NCI-H1930 (cell line): ENCODE data around the gene TCERG1L.
"Not testable (repeated sequence)": the region's sequence is repeated elsewhere in the genome, so short reads cannot be mapped to it uniquely, and the experiment has no call there.

Experiments used
- DNase-seq, 2 experiments: peaks; one replicate each; lab custom pipeline; 2025; lab: John Stamatoyannopoulos, UW

Gene TCERG1L

DNA sequence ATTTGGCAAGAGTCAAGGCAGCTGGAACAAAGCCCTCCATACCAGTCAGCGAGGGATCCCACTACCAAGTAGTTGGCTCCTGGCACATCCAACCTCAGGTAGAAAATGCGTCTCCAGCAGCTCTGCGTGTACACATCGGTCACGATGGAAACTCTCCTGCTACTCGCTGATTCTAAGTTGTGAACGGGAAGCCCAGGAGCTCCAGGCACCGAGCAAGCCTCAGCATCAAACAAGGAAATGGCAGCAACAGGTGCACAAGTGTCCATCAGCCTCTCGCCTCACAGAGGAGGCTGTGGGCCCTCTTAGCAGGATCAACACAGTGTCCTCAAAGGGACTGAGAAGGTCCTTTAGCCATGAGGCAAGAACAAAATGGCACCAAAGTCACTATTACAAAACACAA is 127.0 kb downstream of the TCERG1L start:
- no peak for DNase-seq

DNA sequence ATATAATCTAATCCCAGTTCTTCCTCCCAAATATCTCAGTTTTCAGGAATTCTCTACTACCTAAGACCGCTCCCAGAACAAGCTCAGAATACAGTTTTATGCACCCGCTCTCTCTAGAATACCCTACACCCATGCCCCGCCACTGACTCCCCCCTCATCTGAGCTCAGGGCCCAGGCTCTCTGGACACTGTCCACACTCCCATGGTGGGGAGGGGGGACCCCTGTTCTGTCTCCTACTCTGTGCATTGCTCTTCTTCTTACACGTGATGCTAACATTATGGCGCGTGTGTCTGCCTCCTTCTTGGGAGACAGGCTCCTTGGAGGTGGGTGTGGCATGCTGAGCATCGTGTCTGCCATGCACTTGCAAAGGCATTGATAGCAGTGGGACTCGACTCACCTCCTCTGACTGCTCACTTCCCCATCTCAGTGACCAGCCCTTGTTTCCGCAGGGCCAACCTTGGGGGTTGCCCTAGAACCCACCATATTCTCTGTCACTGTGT is 127.9 kb downstream of the TCERG1L start:
- DNase-seq = no peak

DNA sequence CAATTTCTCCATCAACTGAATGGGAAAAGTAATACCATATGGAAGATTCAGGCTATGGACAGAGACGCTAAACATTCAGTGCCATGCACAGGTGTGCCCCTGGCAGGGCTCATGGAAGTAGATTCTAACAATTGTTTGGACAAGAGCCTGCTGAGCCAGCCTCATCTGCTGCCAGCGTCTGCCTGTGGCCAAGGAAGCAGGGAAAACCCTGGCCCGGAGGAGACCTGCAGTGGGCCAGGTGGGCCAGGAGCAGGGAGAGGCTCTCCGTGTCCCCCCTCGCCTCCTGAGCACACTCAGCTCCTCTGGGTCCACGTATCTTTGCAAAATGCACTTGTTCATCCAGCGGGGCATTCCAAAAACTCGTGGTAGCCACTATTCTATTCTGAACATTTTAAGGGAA is 130.1 kb downstream of the TCERG1L start:
- no peak for DNase-seq

DNA sequence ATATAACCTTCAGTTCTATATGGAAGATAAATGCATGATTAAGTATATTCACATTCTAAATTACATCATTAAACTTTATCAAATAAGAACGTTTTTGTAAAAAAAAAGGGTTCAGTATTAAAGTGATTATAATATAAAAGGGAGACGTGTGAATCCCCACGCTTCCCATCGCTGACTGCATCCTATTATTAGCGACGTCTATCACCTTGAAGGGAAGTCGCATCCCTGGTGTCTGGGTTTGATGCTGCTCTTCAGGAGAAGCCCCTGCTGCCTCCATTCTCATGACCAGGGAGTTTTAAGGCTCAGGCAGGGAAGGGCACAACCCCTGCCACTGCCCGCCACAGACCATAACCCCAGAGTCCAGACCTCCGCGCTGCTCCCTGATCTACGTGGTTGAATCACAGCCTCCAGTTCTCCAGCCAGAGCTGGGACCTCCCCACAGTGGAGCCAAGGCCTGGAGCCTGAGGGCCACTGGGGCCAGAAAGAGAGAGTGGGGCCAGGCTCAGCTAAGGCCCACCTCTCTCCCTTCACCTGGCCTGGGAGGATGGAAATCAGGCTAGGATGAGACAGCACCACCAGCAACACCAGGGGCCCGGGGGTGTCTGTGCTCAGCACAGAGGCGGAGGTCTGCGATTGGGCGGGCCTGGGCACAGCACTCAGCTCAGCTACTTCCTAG is 130.6 kb downstream of the TCERG1L start:
- no peak for DNase-seq

DNA sequence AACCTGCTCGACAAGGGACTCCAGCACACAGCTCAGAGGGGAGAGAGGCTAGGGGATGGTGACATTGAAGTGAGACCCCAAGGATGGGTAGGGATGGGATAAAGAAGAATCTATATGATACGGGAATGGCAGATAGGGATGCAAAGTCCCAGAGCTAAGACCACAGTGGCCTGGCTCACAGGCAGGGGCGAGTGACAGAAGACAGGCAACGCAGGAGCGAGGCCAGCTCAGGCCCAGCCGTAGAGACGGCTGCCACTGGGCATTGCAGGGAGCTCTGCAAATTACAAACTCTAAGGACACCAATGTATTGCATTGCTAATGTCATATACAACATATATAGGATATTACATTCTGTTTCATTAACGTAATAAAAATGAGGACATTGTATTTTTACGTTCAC is 131.4 kb downstream of the TCERG1L start:
- DNase-seq = no peak

DNA sequence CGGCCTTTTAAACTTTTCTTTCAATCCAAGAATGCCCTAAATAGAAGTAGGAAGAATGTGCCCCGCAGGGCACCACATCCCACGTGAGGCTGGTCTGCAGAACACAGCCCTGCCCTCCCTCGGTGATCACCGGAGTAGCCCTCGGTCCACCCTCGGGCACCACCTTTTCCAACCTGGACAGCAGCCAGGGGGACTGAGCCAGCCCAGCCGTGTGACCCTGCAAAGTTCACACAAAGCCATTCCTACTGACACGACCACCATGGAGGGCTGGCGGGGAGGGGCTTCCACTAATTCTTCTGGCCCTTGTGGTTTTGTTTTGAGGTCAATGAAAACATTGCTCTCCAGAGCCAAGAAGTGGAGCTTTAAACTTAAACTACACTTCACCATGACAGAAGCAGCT is 132.2 kb downstream of the TCERG1L start:
- DNase-seq = no peak

DNA sequence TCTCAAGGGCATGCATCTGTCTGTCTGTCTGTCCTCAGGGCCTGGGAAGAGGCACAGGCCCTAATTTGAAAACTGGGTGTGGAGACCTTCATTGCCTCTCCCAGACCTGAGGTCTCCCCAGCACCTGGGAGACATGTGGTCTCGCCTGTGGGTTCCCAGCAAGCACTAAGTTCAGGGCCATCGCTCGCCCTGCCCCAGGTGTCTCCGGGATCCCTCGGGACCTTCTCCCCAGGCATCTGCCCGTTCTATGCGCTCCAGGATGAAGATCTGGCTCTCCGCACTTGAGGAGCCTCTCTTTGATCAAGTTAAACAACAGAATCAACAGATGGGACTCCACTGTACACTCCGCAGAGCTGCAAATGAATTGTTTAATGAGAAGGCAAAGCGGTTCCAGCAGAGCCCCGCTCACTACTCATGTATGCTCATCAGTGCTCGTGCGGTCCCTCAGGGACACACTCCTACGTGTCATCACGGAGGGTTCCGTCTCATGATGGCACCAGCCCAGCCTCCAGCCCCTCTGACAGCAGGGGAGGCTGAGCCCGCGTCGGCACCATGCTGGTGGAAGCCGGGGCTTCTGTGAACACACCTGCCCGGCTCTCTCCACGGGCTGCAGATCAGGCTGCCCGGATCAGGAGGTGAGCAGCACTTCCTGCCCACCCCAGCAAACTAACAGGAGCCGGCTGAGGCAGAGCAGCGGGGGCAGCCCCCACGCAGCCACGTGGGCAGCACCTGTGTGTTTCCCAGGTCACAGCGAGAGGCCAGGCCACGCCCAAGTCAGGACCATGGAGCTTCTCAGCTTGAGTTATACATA is 132.8 kb downstream of the TCERG1L start:
- no peak for DNase-seq

DNA sequence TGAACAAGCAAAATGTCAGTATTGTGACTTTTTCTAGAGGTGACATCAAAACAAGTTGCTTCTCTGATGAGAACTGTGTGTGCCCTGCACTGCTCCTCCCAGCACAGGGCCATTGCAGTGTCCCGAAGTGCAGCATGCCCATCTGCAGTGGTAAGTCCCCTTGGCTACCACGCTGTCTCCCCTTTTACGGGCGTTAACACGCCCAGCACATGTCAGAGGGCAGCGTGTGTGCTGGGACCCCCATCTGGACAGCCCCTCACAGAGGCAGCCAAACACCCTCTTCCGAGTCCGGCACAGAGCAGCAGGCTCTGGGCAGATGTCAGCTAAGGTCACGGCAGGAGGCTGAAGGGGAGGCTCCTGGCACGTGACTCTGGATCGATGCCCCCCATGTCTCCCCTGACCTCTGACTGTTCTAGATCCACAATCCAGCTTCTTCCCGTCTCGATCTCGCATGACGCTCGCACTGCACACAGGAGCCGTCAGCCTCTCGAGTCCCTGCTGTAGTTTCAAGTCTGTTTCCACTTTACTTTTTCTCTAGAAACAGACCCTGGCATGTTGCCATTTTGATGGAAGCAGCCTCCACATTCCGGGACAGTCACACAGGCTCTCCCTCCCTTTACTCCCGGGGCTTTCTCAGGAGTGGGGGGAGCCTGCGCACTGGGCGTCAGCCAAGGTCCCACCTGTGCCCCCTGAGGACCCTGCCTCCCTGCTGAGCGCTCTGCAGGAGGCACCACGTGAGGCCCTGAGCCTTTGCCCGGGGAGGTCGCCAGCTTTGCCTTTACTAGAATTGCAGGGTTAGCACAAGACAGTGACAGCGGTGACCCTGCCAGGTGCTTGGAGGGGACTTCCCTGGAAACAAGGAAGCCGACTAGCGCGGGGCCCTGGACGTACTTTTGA is 133.8 kb downstream of the TCERG1L start:
- no peak for DNase-seq

DNA sequence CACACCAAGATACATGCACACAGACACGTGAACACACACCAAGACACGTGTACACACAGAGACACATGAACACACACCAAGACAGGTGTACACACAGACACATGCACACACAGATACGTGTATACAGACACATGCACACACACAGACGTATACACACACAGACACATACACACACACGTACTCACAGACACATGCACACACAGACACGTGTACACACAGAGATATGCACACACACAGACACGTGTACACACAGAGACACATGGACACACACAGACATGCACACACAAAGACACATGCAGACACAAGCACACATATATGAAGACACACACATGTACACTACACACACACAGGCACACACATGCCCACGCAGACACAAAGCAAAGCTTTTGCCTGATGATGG is 134.6 kb downstream of the TCERG1L start:
- no peak for DNase-seq

DNA sequence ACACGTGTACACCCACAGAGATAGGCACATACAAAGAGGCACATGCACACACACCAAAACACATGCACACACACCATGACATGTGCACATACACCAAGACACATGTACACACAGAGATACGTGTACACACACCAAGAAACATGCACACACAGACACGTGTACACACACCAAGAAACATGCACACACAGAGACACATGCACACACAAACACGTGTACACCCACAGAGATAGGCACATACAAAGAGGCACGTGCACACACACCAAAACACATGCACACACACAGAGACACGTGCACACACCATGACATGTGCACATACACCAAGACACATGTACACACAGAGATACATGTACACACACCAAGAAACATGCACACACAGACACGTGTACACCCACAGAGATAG is 135.2 kb downstream of the TCERG1L start:
- DNase-seq = not testable (repeated sequence)

DNA sequence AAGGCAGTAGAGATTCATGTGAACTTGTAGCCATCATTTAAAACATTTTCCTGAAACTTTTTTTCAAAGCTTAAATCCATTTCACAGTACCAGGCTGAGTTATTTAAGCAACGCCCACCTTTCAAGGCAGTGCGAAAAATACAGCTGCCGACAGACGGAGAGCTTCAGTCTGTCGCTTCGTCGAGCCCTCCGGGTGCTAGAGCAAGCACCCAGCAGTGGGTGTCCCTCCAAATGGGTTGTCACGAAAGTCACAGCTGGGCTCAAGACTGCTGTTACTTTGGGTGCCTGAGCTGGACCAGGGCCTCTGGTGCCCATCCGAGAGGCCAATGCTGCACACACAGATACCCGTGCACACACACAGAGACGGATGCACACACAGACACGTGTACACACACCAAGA is 135.6 kb downstream of the TCERG1L start:
- DNase-seq = no peak

DNA sequence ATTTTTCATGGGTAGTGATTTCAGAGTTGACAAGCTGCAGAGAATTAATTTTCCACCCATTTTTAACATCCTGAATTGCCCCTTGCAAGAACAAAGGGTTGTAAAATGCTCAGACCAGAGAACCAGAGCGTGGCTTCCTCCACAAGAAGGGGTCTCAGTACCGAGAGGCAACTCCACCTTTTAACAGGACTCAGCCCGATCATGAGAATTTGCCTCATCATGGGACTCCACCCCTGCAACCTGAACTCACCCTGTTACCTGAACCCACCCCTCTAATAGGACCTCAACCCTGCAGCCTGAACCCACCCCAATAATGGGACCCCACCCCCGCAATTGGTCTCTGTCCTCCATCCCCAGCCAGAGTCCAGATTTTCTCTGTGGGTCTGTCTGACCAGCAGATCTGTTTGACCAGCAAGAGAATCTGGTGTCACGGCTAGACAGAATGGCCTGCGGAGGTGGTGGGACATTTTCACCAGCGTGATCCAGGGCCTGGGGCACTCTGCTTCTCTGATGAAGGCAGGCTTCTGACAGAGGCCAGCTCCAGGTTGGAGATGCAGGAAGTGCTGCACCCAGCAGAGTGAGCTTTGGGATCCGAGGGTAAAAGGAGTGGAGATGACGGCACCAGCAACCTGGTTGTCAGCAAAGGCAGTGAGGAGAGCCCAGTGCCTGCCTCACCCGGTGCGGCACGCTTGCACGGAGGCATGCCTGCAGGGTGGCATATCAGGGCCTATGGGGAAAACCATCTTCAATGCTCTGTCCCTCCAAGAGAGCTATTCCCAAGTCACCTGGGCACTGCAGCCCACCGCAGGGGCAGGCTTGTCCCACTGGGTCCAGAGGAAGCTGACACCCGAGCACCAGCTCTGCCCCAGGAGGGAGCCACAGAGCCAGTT is 136.6 kb downstream of the TCERG1L start:
- no peak for DNase-seq

DNA sequence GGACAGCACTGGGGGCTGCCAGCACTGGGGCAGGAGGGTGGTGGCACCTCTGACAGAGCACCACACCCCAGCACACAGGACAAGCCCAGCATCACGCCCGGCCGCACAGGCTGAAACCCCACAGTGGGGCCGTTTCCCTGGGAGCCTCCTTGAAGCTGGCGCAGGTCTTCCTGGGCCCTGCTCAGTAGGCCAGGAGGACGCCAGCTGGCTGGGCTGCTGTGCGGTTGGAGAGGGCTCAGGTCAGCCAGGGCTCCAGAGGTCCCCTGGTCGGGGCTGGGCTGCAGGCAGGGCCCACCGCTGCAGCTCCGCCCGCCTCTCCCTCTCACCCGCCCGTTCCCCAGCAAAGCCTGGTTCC is 137.3 kb downstream of the TCERG1L start:
- DNase-seq = no peak

DNA sequence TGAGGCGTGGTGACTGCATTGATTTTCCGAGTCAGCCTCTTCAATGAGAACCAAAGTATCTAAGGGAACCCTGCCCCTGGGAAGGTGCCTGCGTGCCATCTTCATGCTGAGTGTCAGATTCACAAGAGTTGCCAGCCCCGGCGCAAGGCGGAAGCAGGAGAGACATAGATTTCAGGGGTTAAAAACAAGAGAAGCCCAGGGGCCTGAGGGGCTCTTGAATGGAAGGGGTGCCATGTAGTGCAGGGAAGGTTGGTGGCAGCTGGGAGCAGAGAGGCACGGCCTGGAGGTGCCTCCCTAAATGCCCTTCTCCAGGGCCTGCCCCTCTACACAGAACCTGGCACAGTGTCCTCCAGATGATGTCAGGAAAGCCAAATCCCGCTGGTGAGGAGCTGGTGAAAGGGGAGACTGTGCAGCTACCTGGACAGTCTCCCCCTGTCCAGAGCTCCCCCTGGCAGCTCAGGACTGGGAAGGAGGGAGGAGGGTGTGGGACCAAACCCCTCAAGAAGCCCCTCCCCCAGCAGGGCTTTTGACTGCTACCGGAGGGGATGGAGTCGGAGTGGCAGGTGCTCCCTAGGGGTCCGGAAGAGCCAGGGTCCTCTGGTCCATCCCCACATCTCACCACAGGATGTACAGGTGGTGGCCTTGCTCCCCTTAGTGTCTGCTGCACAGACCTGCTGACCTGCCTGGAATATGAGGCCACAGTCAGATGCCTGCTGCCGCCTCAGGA is 137.9 kb downstream of the TCERG1L start:
- no peak for DNase-seq

DNA sequence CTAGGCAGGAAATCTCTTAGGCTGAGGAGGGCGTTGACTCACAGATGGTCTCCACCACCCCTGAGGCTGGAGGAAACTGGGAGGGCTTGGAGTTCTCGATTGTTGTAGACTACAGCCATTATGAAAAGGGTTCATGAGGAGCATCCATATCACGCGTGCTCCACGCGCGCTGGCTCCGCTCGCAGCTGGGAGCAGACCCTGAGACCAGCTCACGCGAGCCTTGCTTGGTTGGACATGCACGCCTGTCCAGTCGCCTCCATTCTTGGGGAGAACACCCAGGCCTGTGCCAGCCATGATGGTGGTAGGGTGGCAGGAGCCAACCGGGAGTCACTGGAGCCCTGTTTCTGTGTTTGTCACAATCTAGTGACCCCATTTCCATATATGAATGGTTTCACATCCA is 139.1 kb downstream of the TCERG1L start:
- DNase-seq = no peak

DNA sequence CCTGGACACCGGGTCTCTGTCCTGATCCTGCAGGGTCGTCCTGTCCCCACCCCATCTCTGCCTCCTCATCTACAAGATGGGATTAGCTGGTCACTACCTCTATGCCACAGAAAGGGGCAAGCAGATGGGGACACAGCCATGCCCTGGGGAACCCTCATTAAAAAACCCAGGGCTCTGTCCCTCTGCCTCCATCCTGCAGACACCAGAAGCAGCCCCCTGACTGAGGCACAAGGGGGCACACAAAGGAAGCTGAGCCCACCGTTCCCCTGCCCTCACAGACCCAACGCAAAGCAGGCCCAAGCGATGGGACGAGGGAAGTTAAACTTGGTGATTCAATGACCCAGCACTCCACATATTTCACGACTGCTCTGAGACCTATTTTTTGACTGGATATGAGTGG is 142.4 kb downstream of the TCERG1L start:
- DNase-seq = no peak

DNA sequence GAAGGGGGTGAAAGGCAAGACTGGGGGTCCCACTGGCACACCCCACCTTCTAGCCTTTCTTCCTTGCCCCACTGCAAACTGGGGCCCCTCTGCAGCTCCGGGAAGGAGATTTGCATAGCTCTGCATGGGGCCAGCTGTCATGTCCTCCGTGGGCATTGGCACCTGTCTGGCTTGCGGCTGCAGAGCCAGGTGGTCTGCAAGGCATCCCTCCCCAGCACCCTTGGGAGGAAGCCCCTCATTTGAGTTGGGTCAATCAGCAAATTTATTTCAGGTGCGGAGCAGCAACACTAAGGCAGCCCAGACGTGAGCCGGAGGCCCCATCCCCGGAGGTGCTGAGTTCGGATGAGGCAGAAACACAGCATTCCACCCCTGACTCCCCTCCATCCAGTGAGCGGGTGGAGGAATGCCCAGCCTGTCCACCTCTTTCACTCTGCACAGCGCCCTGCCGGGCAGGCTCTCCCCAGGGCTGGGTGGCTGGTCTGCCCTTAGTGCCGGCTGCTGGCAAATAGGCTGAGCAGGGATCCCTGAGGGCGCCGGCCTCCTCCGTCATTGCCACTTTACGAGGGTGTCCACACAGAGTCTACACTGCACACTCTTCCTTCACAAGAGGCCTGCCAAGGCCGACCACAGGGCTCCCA is 143.2 kb downstream of the TCERG1L start:
- DNase-seq = no peak

DNA sequence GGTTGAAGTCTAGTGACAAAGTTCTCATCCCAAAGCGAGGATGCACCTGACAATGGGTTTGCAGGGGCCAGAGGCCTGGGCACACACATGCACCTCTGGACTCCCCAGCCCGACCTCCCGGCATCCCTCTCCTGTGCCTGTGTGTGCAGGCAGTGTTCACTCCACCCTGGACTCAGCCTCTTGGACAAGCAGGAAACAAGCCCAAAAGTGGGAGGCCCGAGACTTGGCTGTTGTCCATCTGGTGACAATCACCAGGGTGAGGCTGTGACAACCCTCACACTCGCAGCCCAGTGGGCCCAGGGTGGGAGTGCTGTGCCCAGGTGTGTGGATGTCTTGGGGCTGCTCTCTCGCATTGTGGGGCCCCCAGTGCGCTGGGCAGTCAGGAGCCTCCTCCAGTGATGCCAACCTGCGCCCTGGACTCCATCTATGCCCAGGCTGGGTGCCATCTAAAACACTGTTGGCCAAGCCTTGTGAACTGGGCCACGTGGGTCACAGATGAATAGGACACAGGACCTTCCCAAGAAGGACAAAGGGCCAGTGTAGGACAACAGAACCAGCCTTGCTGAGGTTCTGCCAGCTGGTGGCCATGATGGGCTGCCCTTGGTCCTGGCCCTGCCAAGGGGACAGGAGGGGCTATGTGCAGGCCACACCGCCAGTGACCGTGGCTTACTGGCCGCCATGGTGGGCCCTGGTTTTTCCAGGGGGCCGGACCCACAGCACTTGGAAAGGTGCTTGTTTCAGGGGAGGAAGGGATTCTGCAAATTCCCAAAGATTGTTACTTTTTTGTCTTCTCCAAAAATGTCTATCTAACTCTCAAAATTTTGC is 144.3 kb downstream of the TCERG1L start:
- no peak for DNase-seq

DNA sequence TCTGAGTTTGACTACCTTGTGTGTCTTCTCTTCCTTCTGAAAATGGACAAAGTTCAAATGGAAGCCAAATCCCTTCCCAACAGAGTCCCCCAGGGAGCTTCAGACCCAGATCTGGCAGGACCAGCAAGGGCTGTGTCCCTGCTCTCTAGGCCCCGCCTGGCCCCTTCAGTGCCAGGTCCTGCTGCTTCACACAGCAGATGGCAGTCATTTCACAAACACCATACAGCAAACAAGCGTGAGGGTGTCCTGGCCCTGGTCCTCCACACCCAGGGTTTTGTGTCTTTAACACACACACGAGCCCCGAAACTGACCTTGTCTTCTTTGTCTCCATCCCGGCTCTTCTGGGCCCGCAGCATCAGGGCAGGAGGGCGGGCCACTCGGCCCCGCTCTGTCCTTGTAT is 145.0 kb downstream of the TCERG1L start:
- no peak for DNase-seq

DNA sequence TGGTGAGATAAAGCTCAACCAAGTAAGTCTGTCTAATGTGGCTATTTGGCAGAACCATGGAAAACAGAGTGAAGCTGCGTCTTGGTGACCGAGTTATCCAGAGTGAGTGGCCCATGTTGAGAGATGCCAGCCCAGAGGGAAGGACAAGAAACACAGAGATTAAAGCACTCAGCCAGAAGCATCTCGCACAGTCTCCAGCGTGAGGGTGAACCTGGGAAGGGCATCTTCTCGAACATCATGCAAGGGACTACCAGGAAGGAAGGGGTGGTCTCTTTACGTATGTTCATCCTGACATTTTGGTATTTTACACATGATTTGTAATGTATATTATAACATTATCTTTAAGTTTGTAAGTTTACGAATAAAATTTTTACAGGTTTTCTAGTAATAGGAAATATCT is 146.4 kb downstream of the TCERG1L start:
- DNase-seq = no peak
